ENCODE results near the gene TYW1B. TPM values are rescaled to one million over a fixed set of nuclear protein-coding genes. Genes with fewer than 3 reads are reported as not detected.

Gene TYW1B
- total and polyA plus RNA-seq, 2 donors (not counting 3 experiments of a cell fraction or from before 2014, with no cell fraction given): 0.69 to 2.7 TPM

GRCh38 chr7:72785166-72785955 lies 42.6 kb downstream of the TYW1B start:
- H3K36me3 ChIP-seq (ENCODE audit: control insufficient read depth in 2 of 2, extremely low read depth in 1 of 2, insufficient read depth in 2 of 2, low read length in 2 of 2): peaks cover 0 to 2% of the 10 kb centered on the region in 2 experiments
- no peak overlapping the region for H2AFZ ChIP-seq (ENCODE audit: low read depth, low read length)
- intact Hi-C loops (cut with micrococcal nuclease): loop anchor here (2.0 to 10.0 kb wide), 2 partner anchors 33 to 1031 kb away; no protein-coding TSS in a partner anchor
- CTCF ChIA-PET: interaction anchor here (1.6 kb wide), 2 partner anchors 33 to 1033 kb away, joined by 5 to 16 read pairs; no protein-coding TSS in a partner anchor
- no peaks in the 10 kb centered on the region for H3K9me3 ChIP-seq (replicated peaks; ENCODE audit: control insufficient read depth, insufficient read depth, low read length)
- peaks cover 3% of the 10 kb centered on the region for H3K4me1 ChIP-seq (ENCODE audit: control insufficient read depth, extremely low read depth, insufficient read depth, low read length)
- no peak for TF ChIP-seq MYC (IDR thresholded peaks at IDR 0.05; ENCODE audit: low read depth, low read length)
- TF ChIP-seq FOS (IDR thresholded peaks at IDR 0.05; ENCODE audit: borderline replicate concordance, insufficient read depth, low read length): no peak
- no peak for TF ChIP-seq GATA2 (IDR thresholded peaks at IDR 0.05; ENCODE audit: insufficient read depth, insufficient read length, low read depth, low read length)
- no peak for TF ChIP-seq EZH2 (IDR thresholded peaks at IDR 0.05; ENCODE audit: borderline replicate concordance, low read depth, low read length, severe bottlenecking)
- TF ChIP-seq POLR2AphosphoS5 (IDR thresholded peaks at IDR 0.05; ENCODE audit: insufficient read depth, low read depth, low read length): no peak
- no peak for TF ChIP-seq JUN (IDR thresholded peaks at IDR 0.05; ENCODE audit: borderline replicate concordance, insufficient read depth, insufficient read length, low read depth)
- no peak for TF ChIP-seq CTCF (IDR thresholded peaks at IDR 0.05; ENCODE audit: extremely low read depth in 1 of 2, insufficient read depth in 1 of 2, low read depth in 1 of 2, low read length in 2 of 2)
- TF ChIP-seq POLR2A (IDR thresholded peaks at IDR 0.05; ENCODE audit: low read depth, low read length): no peak
- no peak for TF ChIP-seq MAX (IDR thresholded peaks at IDR 0.05; ENCODE audit: insufficient read depth, insufficient read length)
- no peak overlapping the region for H3K4me3 ChIP-seq (replicated peaks in 1 of 3; ENCODE audit: insufficient read depth in 1 of 3, low read depth in 1 of 3, low read length in 3 of 3)
- FAIRE-seq (no peak), DNase-seq (ENCODE audit: low read depth, low spot score) (no peak)
- no peaks in the 10 kb centered on the region for H3K9me1 ChIP-seq (replicated peaks; ENCODE audit: control insufficient read depth, extremely low read depth, insufficient read depth, low read length)
- H3K27ac ChIP-seq (ENCODE audit: insufficient read depth, low read depth, low read length): no peak overlapping the region
- H3K4me2 ChIP-seq (ENCODE audit: insufficient read depth, low read length): no peak overlapping the region
- dilution Hi-C loops (cut with MboI; ENCODE audit: extremely low pct_ligation_motif_present, low sequenced_read_pairs): no loop called here
- H3K9ac ChIP-seq (replicated peaks; ENCODE audit: extremely low read depth, insufficient read depth, low read length): no peak overlapping the region
- no peaks in the 10 kb centered on the region for H3K79me2 ChIP-seq (ENCODE audit: control insufficient read depth, insufficient read depth, low read length)
- POLR2A ChIA-PET: no interaction called here
- no TSS peak for BruUV-seq (replicated peaks)
- H4K20me1 ChIP-seq (replicated peaks; ENCODE audit: control insufficient read depth, extremely low read depth, insufficient read depth, low read length): no peaks in the 10 kb centered on the region
- H3K27me3 ChIP-seq (ENCODE audit: control insufficient read depth in 2 of 2, insufficient read depth in 2 of 2, low read length in 2 of 2): no peaks in the 10 kb centered on the region
